ENCODE measurements around the gene GJC1. TPM values are rescaled to one million over a fixed set of nuclear protein-coding genes. Genes with fewer than 3 reads are reported as not detected.

GJC1 gene
- total RNA-seq, 2 experiments from 2014 or later = 2.7 to 3.7 TPM

DNA sequence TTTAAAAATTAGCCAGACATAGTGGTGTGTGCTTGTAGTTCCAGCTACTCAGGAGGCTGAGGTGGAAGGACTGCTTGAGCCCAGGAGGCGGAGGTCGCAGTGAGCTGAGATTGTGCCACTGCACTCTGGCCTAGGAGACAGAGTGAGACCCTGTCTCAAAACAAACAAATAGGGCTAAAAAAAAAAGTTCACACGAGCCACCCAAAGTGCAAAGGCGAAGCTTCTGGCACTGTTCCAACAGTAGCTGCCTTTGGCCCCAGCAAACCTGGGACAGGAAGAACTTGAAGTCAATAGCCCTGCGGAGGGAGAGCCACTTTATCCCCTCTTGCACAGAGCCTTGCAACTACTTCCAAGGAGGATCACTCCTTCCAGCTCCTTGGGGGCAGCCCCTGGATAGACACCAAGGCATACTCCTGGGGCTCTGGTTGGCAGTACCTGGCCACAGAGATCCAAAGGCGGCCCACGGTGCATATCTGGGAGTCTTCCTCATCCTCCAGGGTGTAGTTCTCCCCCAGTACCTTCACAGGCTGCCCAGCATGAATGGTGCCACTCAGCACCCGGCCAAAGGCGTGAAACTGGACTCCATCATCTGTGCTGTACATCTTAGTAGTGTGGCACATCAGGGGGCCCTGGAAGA is 32.3 kb upstream of the GJC1 start:
- CTCF ChIA-PET = interaction anchor here (1.3 to 10.8 kb wide), 2 partner anchors 58 to 86 kb away, joined by 3 to 186 read pairs; no protein-coding TSS in a partner anchor
- DNase-seq (no peak), ATAC-seq (no peak)
- no peaks in the 10 kb centered on the region for H3K9me3 Mint-ChIP-seq (ENCODE audit: low read depth)
- no peaks in the 10 kb centered on the region for H3K27me3 Mint-ChIP-seq
- no peak overlapping the region for H3K27ac Mint-ChIP-seq
- H3K4me1 Mint-ChIP-seq = peaks cover 1% of the 10 kb centered on the region
- H3K36me3 Mint-ChIP-seq = peaks cover 38% of the 10 kb centered on the region
- no peak overlapping the region for H3K4me3 Mint-ChIP-seq

GRCh38 chr17:44859701-44860100 is 29.6 kb upstream of the GJC1 start:
- no peaks in the 10 kb centered on the region for H3K27me3 Mint-ChIP-seq
- H3K4me3 Mint-ChIP-seq = no peak overlapping the region
- CTCF ChIA-PET = interaction anchor here (1.3 to 10.8 kb wide), 2 partner anchors 9 to 83 kb away, joined by 4 to 186 read pairs; no protein-coding TSS in a partner anchor
- H3K4me1 Mint-ChIP-seq = no peaks in the 10 kb centered on the region
- DNase-seq (no peak), ATAC-seq (no peak)
- H3K9me3 Mint-ChIP-seq (ENCODE audit: low read depth) = no peaks in the 10 kb centered on the region
- H3K27ac Mint-ChIP-seq = no peak overlapping the region
- peaks cover 46% of the 10 kb centered on the region for H3K36me3 Mint-ChIP-seq

- CTCF ChIA-PET = interaction anchor here (1.0 to 2.2 kb wide), 3 partner anchors 14 to 341 kb away, joined by 3 to 6 read pairs (median 3); no protein-coding TSS in a partner anchor
- H3K9me3 Mint-ChIP-seq (ENCODE audit: low read depth) = no peaks in the 10 kb centered on the region
- H3K36me3 Mint-ChIP-seq = peaks cover 33% of the 10 kb centered on the region
Measured at GRCh38 chr17:44854192-44854591, 24.1 kb upstream of the GJC1 start.

GRCh38 chr17:44850612-44851011 is 20.5 kb upstream of the GJC1 start:
- no peak overlapping the region for H3K4me3 Mint-ChIP-seq
- peaks cover 19% of the 10 kb centered on the region for H3K36me3 Mint-ChIP-seq
- H3K27me3 Mint-ChIP-seq = no peaks in the 10 kb centered on the region
- no peaks in the 10 kb centered on the region for H3K9me3 Mint-ChIP-seq (ENCODE audit: low read depth)
- CTCF ChIA-PET = interaction anchor here (1.0 kb wide), 1 partner anchor 75 kb away, joined by 3 read pairs; no protein-coding TSS in a partner anchor
- ATAC-seq (no peak), DNase-seq (no peak)
- no peaks in the 10 kb centered on the region for H3K4me1 Mint-ChIP-seq
- H3K27ac Mint-ChIP-seq = no peak overlapping the region

More at GRCh38 chr17:44854192-44854591, 24.1 kb upstream of the GJC1 start:
- DNase-seq (no peak), ATAC-seq (no peak)
- Mint-ChIP-seq H3K4me3 (no peak overlapping the region), H3K27me3 (no peaks in the 10 kb centered on the region), H3K27ac (no peak overlapping the region), H3K4me1 (no peaks in the 10 kb centered on the region)

- CTCF ChIA-PET = no interaction called here
- no peaks in the 10 kb centered on the region for H3K9me3 Mint-ChIP-seq (ENCODE audit: low read depth)
- ATAC-seq (no peak), DNase-seq (no peak)
- H3K4me3 Mint-ChIP-seq = no peak overlapping the region
- H3K27me3 Mint-ChIP-seq = no peaks in the 10 kb centered on the region
- peak overlapping the region; percentile 21 for H3K27ac Mint-ChIP-seq
- no peaks in the 10 kb centered on the region for H3K4me1 Mint-ChIP-seq
- peaks cover 19% of the 10 kb centered on the region for H3K36me3 Mint-ChIP-seq
Measured at GRCh38 chr17:44850025-44850424, 19.9 kb upstream of the GJC1 start.

GRCh38 chr17:44848961-44849489 is 18.9 kb upstream of the GJC1 start:
- ATAC-seq (no peak), DNase-seq (no peak)
- no peak overlapping the region for H3K4me3 Mint-ChIP-seq
- no peaks in the 10 kb centered on the region for H3K4me1 Mint-ChIP-seq
- peaks cover 12% of the 10 kb centered on the region for H3K36me3 Mint-ChIP-seq
- H3K9me3 Mint-ChIP-seq (ENCODE audit: low read depth) = no peaks in the 10 kb centered on the region
- CTCF ChIA-PET = no interaction called here
- no peaks in the 10 kb centered on the region for H3K27me3 Mint-ChIP-seq
- H3K27ac Mint-ChIP-seq = no peak overlapping the region

GRCh38 chr17:44848257-44848795 is 18.2 kb upstream of the GJC1 start:
- no peak for ATAC-seq
- H3K4me1 Mint-ChIP-seq = no peaks in the 10 kb centered on the region
- CTCF ChIA-PET = interaction anchor here (3.9 kb wide), 1 partner anchor 69 kb away, joined by 16 read pairs; no protein-coding TSS in a partner anchor

DNA sequence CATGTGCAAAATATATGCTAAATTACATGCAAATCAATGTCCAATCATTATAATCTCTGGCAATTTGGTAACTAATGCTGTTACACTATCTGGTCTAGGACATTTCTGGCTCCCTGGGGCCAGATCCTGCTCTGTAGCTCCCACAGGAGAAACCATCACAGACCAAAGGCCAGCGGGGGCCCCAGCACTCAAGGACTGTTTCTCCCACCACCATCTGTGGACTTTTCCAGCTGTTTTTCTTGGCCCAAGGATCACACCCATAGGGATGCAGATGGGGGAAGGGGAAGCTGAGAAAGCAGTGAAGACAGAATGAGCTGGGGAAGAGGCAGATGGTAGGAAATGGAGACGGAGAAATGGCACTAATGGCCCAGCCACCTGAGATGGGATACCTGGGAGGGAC is 17.5 kb upstream of the GJC1 start, which contains the start of gene HIGD1B:
Gene HIGD1B, plus strand, starts transcription at position 298 of the 400 bp plus-strand sequence. CDS start 270 bp downstream, outside the sequence.
- ATAC-seq = no peak
- peaks cover 7% of the 10 kb centered on the region for H3K36me3 Mint-ChIP-seq
- no peaks in the 10 kb centered on the region for H3K27me3 Mint-ChIP-seq
- no peak for DNase-seq
- no peaks in the 10 kb centered on the region for H3K4me1 Mint-ChIP-seq
- no peak within 1 kb of the TSS for H3K27ac Mint-ChIP-seq
- CTCF ChIA-PET = interaction anchor here (3.9 kb wide), 1 partner anchor 69 kb away, joined by 16 read pairs; no protein-coding TSS in a partner anchor
- H3K9me3 Mint-ChIP-seq (ENCODE audit: low read depth) = no peaks in the 10 kb centered on the region
- no peak within 1 kb of the TSS for H3K4me3 Mint-ChIP-seq

More at GRCh38 chr17:44848257-44848795, 18.2 kb upstream of the GJC1 start:
- H3K9me3 Mint-ChIP-seq (ENCODE audit: low read depth) = no peaks in the 10 kb centered on the region
- DNase-seq = no peak
- no peak overlapping the region for H3K4me3 Mint-ChIP-seq
- H3K27me3 Mint-ChIP-seq = no peaks in the 10 kb centered on the region
- H3K27ac Mint-ChIP-seq = no peak overlapping the region
- H3K36me3 Mint-ChIP-seq = peaks cover 7% of the 10 kb centered on the region

DNA sequence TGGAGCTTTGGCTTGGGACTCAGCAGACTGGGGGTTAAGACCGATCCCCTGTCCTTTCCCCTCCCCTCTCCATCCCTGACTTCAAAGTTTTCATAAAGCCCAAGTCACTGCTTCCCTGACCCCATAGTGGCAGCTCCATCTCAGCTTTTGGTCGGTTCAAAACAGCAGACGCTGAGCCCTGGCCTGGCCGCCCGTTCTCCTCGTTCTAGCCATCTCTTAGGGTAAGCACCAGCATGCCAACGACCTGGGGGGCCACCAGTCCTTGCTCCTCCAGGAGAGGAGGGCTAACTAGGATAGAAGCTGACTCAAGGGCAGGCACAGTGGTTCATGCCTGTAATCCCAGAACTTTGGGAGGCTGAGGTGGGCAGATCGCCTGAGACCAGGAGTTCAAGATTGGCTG is 16.1 kb upstream of the GJC1 start:
- Mint-ChIP-seq H3K4me1 (no peaks in the 10 kb centered on the region), H3K27ac (no peak overlapping the region), H3K9me3 (ENCODE audit: low read depth) (no peaks in the 10 kb centered on the region), H3K36me3 (peaks cover 3% of the 10 kb centered on the region), H3K4me3 (no peak overlapping the region), H3K27me3 (no peaks in the 10 kb centered on the region)
- CTCF ChIA-PET = interaction anchor here (3.9 kb wide), 1 partner anchor 67 kb away, joined by 16 read pairs; no protein-coding TSS in a partner anchor
- ATAC-seq (no peak), DNase-seq (no peak)

DNA sequence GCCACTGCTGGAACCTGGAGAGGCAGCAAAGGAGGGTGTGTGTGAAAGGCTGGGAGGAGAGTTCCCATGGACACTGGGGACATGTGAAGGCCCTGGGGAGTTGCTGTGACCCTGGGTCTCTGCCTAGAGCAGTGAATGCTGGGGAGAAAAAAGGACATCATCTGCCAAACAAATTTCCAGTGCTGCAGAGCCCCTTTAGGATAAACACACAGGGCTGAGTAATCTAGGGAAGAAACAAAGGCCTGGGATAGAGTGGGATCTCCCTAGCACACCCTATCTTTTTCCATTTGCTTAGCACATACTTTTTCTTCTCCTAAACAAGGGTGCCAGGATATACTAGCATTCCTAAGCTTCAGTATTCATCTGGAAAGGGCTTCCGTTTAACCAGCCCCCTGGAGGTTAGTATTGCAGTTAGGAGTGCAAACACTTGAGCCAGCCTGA is 14.3 kb upstream of the GJC1 start:
- Mint-ChIP-seq H3K9me3 (ENCODE audit: low read depth) (no peaks in the 10 kb centered on the region), H3K36me3 (no peaks in the 10 kb centered on the region), H3K27ac (no peak overlapping the region), H3K27me3 (no peaks in the 10 kb centered on the region), H3K4me3 (no peak overlapping the region), H3K4me1 (no peaks in the 10 kb centered on the region)
- ATAC-seq (no peak), DNase-seq (no peak)
- CTCF ChIA-PET = interaction anchor here (3.9 kb wide), 1 partner anchor 66 kb away, joined by 16 read pairs; no protein-coding TSS in a partner anchor

DNA sequence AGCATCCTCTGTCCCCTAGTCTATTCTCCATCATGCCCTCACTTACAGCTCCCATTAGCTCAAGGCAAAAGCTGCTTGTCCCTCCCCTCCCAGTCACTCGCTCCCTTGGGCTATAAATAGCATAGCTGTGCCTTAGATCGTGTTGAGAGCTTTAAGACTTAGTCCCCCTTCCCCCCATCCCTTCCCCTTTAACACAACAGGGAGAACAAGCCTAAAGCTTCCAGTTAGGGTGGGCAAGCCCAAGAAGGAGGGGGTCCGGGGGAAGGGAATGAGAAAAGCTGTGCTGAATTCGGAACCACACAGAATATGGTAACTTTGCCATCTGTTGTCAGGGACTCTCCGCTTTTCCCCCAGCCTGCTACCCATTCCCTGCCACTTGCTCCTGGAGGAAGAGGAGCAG is 12.7 kb upstream of the GJC1 start:
- CTCF ChIA-PET = no interaction called here
- H3K27ac Mint-ChIP-seq = no peak overlapping the region
- no peak for ATAC-seq

DNA sequence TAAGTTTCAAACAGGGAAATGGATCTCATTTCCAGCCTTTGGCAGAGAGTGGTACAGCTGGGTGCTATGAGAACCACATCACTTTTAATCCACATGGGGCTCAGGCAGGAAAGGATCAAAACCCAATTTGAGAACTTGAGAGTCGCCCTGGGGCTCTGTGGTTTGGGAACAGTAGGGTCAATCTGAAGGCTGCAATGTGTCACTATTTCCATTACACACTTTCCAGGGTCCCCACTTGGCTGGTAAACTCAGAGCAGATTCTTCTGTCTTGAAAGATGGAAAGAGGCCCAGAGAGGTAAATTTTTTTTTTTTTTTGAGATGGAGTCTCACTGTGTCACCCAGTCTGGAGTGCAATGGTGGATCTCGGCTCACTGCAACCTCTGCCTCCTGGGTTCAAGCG is 10.8 kb upstream of the GJC1 start:
- Mint-ChIP-seq H3K27me3 (no peaks in the 10 kb centered on the region), H3K4me3 (no peak overlapping the region), H3K9me3 (ENCODE audit: low read depth) (no peaks in the 10 kb centered on the region), H3K36me3 (no peaks in the 10 kb centered on the region), H3K27ac (no peak overlapping the region), H3K4me1 (no peaks in the 10 kb centered on the region)
- CTCF ChIA-PET = interaction anchor here (1.1 to 1.3 kb wide), 2 partner anchors 62 to 66 kb away, joined by 3 to 5 read pairs; no protein-coding TSS in a partner anchor
- DNase-seq (no peak), ATAC-seq (no peak)

More for the DNA sequence above, 12.7 kb upstream of the GJC1 start:
- Mint-ChIP-seq H3K4me1 (no peaks in the 10 kb centered on the region), H3K4me3 (no peak overlapping the region), H3K27me3 (no peaks in the 10 kb centered on the region), H3K9me3 (ENCODE audit: low read depth) (no peaks in the 10 kb centered on the region), H3K36me3 (no peaks in the 10 kb centered on the region)
- DNase-seq = no peak

- Mint-ChIP-seq H3K4me3 (no peak overlapping the region), H3K27ac (no peak overlapping the region), H3K27me3 (no peaks in the 10 kb centered on the region), H3K36me3 (no peaks in the 10 kb centered on the region), H3K4me1 (no peaks in the 10 kb centered on the region), H3K9me3 (ENCODE audit: low read depth) (no peaks in the 10 kb centered on the region)
- ATAC-seq = no peak
- CTCF ChIA-PET = no interaction called here
- DNase-seq = no peak
Measured at GRCh38 chr17:44840274-44840673, 10.2 kb upstream of the GJC1 start.
